ENCODE data around the gene SAXO2.
"Not testable (repeated sequence)": the region's sequence is repeated elsewhere in the genome, so short reads cannot be mapped to it uniquely, and the experiment has no call there.

Gene SAXO2

DNA sequence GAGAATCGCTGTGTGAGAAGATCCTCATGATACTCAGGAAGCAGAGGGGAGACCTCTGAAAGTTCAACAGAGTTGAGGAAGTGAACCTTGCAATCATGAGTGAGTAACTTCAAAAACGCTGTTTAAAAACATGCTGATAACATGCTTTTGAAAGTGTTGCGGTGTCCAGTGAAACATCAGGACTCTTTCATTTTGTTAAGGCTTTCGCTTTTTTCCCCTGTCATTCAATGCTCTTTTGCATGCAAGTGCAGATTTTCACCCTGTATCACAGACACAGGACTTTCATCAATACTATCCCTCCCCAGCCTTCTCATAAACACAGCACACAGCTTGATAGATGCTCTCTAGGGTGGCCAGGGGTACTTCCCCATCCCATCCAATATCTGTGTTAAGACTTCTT lies 23.9 kb downstream of the SAXO2 start:
- H3K27ac ChIP-seq (ENCODE audit: low read depth, low read length); H3K27me3 ChIP-seq (ENCODE audit: insufficient read depth, low read length); H3K79me2 ChIP-seq (ENCODE audit: control insufficient read depth, insufficient read depth, low read length, unreplicated experiment); H3K36me3 ChIP-seq (ENCODE audit: insufficient read depth, low read length); H2AFZ ChIP-seq (ENCODE audit: low read length, unreplicated experiment); H3K4me3 ChIP-seq (ENCODE audit: low read depth, low read length); H3K4me1 ChIP-seq (ENCODE audit: control insufficient read depth, insufficient read depth, low read length, unreplicated experiment): not testable (repeated sequence)

DNA sequence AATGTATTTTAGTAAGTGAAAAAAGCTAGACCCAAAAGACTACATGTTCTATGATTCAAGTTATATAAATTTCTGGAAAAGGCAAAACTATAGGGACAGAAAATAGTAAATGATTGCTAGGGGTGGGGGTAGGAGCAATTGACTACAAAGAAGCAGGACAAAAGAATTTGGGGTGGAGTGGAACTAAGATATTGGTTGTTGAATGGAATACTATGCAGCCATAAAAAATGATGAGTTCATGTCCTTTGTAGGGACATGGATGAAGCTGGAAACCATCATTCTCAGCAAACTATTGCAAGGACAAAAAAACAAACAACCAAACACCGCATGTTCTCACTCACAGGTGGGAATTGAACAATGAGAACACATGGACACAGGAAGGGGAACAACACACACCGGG lies 25.6 kb downstream of the SAXO2 start:
- H3K36me3 ChIP-seq (ENCODE audit: insufficient read depth, low read length); H3K79me2 ChIP-seq (ENCODE audit: control insufficient read depth, insufficient read depth, low read length, unreplicated experiment); H3K27me3 ChIP-seq (ENCODE audit: insufficient read depth, low read length): not testable (repeated sequence)

DNA sequence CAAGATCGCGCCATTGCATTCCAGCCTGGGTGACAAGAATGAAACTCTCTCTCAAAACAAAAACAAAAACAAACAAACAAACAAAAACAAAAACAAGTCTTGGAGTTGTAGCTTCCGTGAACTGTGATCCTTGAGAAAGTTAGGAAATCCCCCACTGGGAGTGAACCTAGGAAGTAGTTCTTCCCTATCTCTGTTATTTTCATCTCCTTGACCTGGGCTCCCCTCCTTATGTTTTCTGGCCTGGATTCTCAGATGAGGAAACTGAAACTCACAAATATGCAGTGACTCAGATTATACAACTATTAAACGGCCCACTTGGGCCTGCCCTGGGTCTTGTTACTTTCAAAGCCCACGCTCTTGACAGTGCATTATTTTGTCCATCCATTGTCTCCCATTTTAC lies 29.7 kb downstream of the SAXO2 start:
- Histone ChIP-seq H3K27ac (ENCODE audit: low read depth, low read length) (no peak overlapping the region), H3K4me3 (ENCODE audit: low read depth, low read length) (no peak overlapping the region), H3K79me2 (ENCODE audit: control insufficient read depth, insufficient read depth, low read length, unreplicated experiment) (no peaks in the 10 kb centered on the region)

More for the DNA sequence above, 25.6 kb downstream of the SAXO2 start:
- not testable (repeated sequence) for H3K4me3 ChIP-seq (ENCODE audit: low read depth, low read length); H3K27ac ChIP-seq (ENCODE audit: low read depth, low read length); H3K4me1 ChIP-seq (ENCODE audit: control insufficient read depth, insufficient read depth, low read length, unreplicated experiment); H2AFZ ChIP-seq (ENCODE audit: low read length, unreplicated experiment)

DNA sequence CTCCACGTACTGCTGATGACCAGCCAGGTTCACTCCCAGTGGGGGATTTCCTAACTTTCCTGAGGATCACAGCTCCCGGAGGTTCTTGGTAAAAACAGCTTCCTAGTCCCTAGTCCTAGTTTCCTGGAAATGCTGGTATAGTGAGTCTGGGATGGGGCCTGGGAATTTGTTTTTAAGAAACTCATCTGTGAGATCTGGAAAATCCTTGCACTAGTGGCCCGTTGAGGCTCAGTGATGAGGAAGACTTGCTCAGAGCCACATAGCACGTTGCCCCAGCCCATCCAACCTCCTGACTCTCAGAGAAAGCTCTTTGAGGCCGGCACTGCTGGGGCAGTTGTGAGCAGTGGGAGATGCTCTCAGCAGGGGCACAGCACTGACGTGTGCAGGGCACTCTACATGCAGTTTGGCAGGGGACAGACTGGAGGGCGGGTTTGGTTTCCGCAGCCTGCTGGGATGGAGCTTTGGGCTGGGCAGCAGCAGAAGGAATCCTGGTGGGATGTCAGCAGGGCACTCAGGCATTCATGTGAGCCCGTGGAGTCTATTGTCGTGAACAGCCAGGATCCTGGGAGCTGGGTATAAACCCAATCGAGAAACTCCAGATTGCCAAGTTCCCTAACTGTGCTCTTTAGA lies 31.6 kb downstream of the SAXO2 start:
- no peak overlapping the region for H3K27ac ChIP-seq (ENCODE audit: low read depth, low read length)
- H3K4me1 ChIP-seq (ENCODE audit: control insufficient read depth, insufficient read depth, low read length, unreplicated experiment) = peaks cover 7% of the 10 kb centered on the region
- H3K27me3 ChIP-seq (ENCODE audit: insufficient read depth, low read length) = no peaks in the 10 kb centered on the region
- H2AFZ ChIP-seq (ENCODE audit: low read length, unreplicated experiment) = no peak overlapping the region
- H3K79me2 ChIP-seq (ENCODE audit: control insufficient read depth, insufficient read depth, low read length, unreplicated experiment) = no peaks in the 10 kb centered on the region
- no peak overlapping the region for H3K4me3 ChIP-seq (ENCODE audit: low read depth, low read length)
- no peaks in the 10 kb centered on the region for H3K36me3 ChIP-seq (ENCODE audit: insufficient read depth, low read length)

More for the DNA sequence above, 29.7 kb downstream of the SAXO2 start:
- H3K4me1 ChIP-seq (ENCODE audit: control insufficient read depth, insufficient read depth, low read length, unreplicated experiment) = peaks cover 7% of the 10 kb centered on the region
- H3K27me3 ChIP-seq (ENCODE audit: insufficient read depth, low read length) = no peaks in the 10 kb centered on the region
- no peaks in the 10 kb centered on the region for H3K36me3 ChIP-seq (ENCODE audit: insufficient read depth, low read length)
- no peak overlapping the region for H2AFZ ChIP-seq (ENCODE audit: low read length, unreplicated experiment)

DNA sequence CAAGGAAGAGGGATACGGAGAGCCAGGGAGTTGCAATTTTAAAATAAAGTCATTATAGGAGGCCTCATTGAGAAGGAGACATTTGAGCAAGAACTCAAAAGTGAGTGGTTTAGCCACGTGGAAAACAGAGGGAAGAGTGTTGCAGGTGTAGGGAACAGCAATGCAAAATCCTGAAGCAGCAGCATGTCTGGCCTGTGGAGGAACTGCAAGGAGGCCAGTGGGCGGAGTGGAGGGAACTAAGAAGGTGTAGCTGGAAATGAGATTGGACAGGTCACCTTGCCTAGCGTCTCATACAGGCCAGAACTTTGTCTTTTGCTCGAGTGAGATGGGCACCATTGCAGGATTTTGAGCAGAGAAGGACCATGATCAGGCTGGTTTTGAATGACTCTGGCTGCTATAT lies 34.9 kb downstream of the SAXO2 start:
- no peaks in the 10 kb centered on the region for H3K27me3 ChIP-seq (ENCODE audit: insufficient read depth, low read length)
- H3K79me2 ChIP-seq (ENCODE audit: control insufficient read depth, insufficient read depth, low read length, unreplicated experiment) = no peaks in the 10 kb centered on the region
- H2AFZ ChIP-seq (ENCODE audit: low read length, unreplicated experiment) = no peak overlapping the region
- no peak overlapping the region for H3K27ac ChIP-seq (ENCODE audit: low read depth, low read length)
- no peak overlapping the region for H3K4me3 ChIP-seq (ENCODE audit: low read depth, low read length)
- peaks cover 9% of the 10 kb centered on the region for H3K4me1 ChIP-seq (ENCODE audit: control insufficient read depth, insufficient read depth, low read length, unreplicated experiment)
- no peaks in the 10 kb centered on the region for H3K36me3 ChIP-seq (ENCODE audit: insufficient read depth, low read length)

DNA sequence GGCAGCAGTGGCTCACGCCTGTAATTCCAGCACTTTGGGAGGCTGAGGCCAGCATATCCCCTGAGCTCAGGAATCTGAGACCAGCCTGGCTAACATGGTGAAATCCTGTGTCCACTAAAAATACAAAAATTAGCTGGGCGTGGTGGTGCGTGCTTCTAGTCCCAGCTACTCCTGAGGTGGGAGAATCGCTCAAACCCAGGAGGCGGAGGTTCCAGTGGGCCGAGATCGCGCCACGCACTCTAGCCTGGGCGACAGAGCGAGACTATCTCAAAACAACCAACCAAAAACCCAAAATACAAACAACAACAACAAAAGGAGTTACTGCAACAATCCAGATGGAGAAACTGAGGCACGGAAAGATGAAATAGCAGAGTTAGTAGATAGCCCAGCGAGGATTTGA lies 35.4 kb downstream of the SAXO2 start:
- Histone ChIP-seq H3K4me1 (ENCODE audit: control insufficient read depth, insufficient read depth, low read length, unreplicated experiment) (peaks cover 7% of the 10 kb centered on the region), H2AFZ (ENCODE audit: low read length, unreplicated experiment) (no peak overlapping the region), H3K4me3 (ENCODE audit: low read depth, low read length) (no peak overlapping the region), H3K27me3 (ENCODE audit: insufficient read depth, low read length) (no peaks in the 10 kb centered on the region), H3K27ac (ENCODE audit: low read depth, low read length) (no peak overlapping the region), H3K79me2 (ENCODE audit: control insufficient read depth, insufficient read depth, low read length, unreplicated experiment) (no peaks in the 10 kb centered on the region), H3K36me3 (ENCODE audit: insufficient read depth, low read length) (no peaks in the 10 kb centered on the region)

DNA sequence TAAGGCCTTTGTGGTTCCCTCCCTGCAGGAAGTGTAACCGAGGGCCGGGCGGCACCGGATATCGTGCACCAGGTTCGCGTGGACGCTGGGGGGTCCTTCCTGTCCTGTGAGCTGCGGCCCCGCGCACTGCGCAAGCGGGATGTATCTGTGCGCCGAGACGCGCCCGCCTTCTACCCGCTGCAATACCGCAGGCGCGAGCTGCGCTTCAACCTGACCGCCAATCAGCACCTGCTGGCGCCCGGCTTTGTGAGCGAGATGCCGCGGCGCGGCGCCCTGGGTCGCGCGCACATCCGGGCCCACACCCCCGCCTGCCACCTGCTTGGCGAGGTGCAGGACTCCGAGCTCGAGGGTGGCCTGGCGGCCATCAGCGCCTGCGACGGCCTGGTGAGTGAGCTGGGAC lies 35.9 kb downstream of the SAXO2 start:
- Histone ChIP-seq H3K79me2 (ENCODE audit: control insufficient read depth, insufficient read depth, low read length, unreplicated experiment) (no peaks in the 10 kb centered on the region), H2AFZ (ENCODE audit: low read length, unreplicated experiment) (no peak overlapping the region), H3K36me3 (ENCODE audit: insufficient read depth, low read length) (no peaks in the 10 kb centered on the region), H3K4me3 (ENCODE audit: low read depth, low read length) (no peak overlapping the region), H3K27me3 (ENCODE audit: insufficient read depth, low read length) (no peaks in the 10 kb centered on the region), H3K4me1 (ENCODE audit: control insufficient read depth, insufficient read depth, low read length, unreplicated experiment) (peaks cover 7% of the 10 kb centered on the region), H3K27ac (ENCODE audit: low read depth, low read length) (no peak overlapping the region)

DNA sequence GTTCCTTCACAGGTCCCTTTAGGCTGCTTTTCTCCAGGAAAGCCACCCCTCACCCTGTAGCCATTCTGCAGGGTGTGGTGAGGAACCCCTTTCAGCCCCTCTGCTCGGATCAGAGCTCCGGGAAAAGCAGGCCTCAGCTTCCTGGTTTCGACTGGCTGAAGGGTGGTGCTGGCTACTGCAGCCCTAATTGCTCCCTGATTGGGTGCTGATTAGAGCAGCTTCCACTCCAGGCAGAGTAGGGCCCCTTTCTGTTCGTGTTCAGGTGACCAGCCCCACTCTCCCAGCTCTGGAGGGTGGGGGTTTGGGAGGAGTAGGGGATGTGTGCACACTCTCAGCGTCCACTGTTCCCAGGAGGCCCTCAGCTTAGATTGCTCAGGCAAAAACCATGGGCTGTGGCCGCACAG lies 36.9 kb downstream of the SAXO2 start:
- not testable (repeated sequence) for H2AFZ ChIP-seq (ENCODE audit: low read length, unreplicated experiment); H3K36me3 ChIP-seq (ENCODE audit: insufficient read depth, low read length); H3K27me3 ChIP-seq (ENCODE audit: insufficient read depth, low read length); H3K4me3 ChIP-seq (ENCODE audit: low read depth, low read length); H3K4me1 ChIP-seq (ENCODE audit: control insufficient read depth, insufficient read depth, low read length, unreplicated experiment); H3K79me2 ChIP-seq (ENCODE audit: control insufficient read depth, insufficient read depth, low read length, unreplicated experiment); H3K27ac ChIP-seq (ENCODE audit: low read depth, low read length)

DNA sequence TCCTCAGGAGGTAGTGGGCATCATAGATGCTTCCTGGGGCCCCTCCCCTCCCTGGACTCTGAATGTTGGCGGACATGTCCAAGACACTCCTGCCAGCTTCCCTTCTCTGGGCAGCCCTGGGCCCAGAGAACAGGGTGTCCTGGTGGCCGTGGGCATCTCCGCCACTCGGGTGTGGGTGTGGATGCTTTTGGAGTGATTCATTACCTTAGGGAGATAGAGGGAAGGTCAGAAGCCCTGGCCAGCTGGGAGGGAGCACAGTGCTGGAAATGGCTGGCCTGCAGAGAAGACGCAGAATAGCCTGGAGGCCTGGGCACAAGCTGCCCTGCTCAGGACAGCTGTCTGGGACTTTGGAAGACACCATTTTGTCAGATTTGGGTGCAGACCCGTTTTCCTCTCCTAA lies 37.7 kb downstream of the SAXO2 start:
- not testable (repeated sequence) for H3K27ac ChIP-seq (ENCODE audit: low read depth, low read length); H3K79me2 ChIP-seq (ENCODE audit: control insufficient read depth, insufficient read depth, low read length, unreplicated experiment); H2AFZ ChIP-seq (ENCODE audit: low read length, unreplicated experiment); H3K4me1 ChIP-seq (ENCODE audit: control insufficient read depth, insufficient read depth, low read length, unreplicated experiment); H3K27me3 ChIP-seq (ENCODE audit: insufficient read depth, low read length); H3K4me3 ChIP-seq (ENCODE audit: low read depth, low read length); H3K36me3 ChIP-seq (ENCODE audit: insufficient read depth, low read length)

DNA sequence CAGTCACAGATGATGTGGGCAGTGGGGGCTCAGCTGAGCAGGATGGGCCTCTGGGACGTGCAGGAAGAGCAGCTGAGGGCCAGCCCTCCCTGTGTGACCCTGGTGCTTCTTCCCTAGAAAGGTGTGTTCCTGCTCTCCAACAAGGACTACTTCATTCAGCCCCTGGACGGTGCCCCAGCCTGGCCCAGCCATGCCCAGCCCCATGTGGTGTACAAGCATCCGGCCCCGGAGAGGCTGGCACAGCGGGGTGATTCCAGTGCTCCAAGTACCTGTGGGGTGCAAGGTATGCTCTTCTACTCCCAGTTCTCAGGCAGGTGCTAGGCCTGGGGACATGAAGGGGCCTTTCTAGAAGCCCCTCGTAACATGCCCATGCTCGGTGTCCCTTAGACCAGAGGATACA lies 38.3 kb downstream of the SAXO2 start:
- Histone ChIP-seq H3K4me3 (ENCODE audit: low read depth, low read length) (no peak overlapping the region), H3K27me3 (ENCODE audit: insufficient read depth, low read length) (no peaks in the 10 kb centered on the region), H3K79me2 (ENCODE audit: control insufficient read depth, insufficient read depth, low read length, unreplicated experiment) (no peaks in the 10 kb centered on the region), H2AFZ (ENCODE audit: low read length, unreplicated experiment) (no peak overlapping the region), H3K36me3 (ENCODE audit: insufficient read depth, low read length) (no peaks in the 10 kb centered on the region), H3K4me1 (ENCODE audit: control insufficient read depth, insufficient read depth, low read length, unreplicated experiment) (peaks cover 7% of the 10 kb centered on the region), H3K27ac (ENCODE audit: low read depth, low read length) (no peak overlapping the region)

DNA sequence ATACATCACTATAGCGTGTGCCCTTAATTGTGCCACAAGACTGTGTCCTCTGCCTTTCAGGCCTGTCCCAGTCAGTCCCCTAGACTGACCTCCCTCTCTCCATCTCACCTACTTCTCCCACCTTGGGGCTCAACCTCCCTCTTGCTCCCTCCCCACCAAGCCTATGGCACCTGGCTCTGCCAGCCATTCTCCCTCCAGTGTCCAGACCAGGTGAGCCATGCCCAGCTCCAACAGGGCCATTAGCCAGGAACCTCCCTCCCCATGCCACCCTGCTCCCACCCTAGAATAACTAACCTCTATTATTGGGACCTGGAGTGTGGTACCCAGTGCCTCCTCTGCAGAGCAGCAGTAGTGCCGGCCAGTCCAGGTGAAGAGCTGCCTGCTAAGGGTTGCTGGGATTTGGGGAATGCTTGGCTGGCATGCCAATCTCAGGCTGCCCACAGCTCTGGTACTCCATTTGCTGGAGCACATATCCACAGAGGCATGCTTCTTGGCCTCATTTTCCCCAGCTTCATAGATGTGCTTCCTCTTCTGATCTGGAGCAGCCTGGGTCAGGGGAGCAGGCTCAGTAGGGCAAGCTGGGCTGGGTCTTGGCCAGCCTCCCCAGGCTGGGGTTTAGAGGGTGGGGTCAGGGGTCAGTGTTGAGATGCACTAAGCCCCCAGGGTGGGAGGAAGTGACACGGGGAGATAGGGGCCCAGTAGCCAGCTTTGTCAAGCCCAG lies 38.8 kb downstream of the SAXO2 start:
- no peaks in the 10 kb centered on the region for H3K36me3 ChIP-seq (ENCODE audit: insufficient read depth, low read length)
- no peak overlapping the region for H2AFZ ChIP-seq (ENCODE audit: low read length, unreplicated experiment)
- peaks cover 7% of the 10 kb centered on the region for H3K4me1 ChIP-seq (ENCODE audit: control insufficient read depth, insufficient read depth, low read length, unreplicated experiment)
- H3K4me3 ChIP-seq (ENCODE audit: low read depth, low read length) = no peak overlapping the region
- H3K27ac ChIP-seq (ENCODE audit: low read depth, low read length) = no peak overlapping the region
- no peaks in the 10 kb centered on the region for H3K79me2 ChIP-seq (ENCODE audit: control insufficient read depth, insufficient read depth, low read length, unreplicated experiment)
- no peaks in the 10 kb centered on the region for H3K27me3 ChIP-seq (ENCODE audit: insufficient read depth, low read length)
